ENCODE measurements around the gene APOBEC4.
"Not testable (repeated sequence)": the region's sequence is repeated elsewhere in the genome, so short reads cannot be mapped to it uniquely, and the experiment has no call there.

The APOBEC4 gene

DNA sequence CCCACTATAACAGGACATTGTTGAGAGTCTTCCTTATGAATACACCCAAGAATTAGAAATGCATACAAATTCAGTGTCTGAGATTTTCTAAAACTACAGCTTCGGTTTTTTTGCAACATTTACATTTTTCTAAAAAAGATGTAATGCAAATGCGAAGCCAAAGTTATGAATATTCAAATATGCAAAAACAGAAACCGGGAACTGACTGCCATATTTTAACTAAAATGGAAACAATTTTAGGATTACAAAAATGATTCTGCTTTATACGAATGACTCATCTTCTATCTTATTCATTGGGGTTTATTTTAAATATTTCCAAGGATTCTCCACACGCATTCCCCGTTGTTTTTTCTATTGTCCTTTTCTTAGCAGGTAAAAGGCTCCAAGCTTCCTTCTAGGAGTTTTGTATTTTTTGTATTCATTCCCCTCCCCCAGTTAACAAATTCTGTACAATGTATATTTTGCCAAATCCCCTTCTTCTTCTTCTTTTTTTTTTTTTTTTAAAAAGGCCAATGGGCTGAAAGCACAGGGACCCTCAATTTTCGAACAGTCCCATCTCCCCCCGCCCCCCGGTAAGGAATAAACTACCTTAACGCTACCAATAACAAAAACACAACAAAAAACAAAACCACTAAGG, 18.6 kb downstream of the APOBEC4 start:
- H3K27ac ChIP-seq = peak overlapping the region; percentile 91
- no peaks in the 10 kb centered on the region for H3K9me3 ChIP-seq (ENCODE audit: low read depth, low read length)
- H3K9ac ChIP-seq (ENCODE audit: insufficient read length) = peak overlapping the region; percentile 94
- peak overlapping the region; percentile 94 for H3K4me3 ChIP-seq
- H3K36me3 ChIP-seq (ENCODE audit: insufficient read depth, low read length) = peaks cover 32% of the 10 kb centered on the region
- DNase-seq (ENCODE audit: low read depth, low spot score) = no peak
- TF ChIP-seq POLR2AphosphoS5 (IDR thresholded peaks at IDR 0.05; ENCODE audit: borderline replicate concordance, low read depth, low read length) = no peak
- no peak for TF ChIP-seq FOXP2 (optimal IDR thresholded peaks at IDR 0.05; ENCODE audit: control extremely low read depth, extremely low read length, insufficient read depth)
- no peak for TF ChIP-seq EZH2 (IDR thresholded peaks at IDR 0.05)

DNA sequence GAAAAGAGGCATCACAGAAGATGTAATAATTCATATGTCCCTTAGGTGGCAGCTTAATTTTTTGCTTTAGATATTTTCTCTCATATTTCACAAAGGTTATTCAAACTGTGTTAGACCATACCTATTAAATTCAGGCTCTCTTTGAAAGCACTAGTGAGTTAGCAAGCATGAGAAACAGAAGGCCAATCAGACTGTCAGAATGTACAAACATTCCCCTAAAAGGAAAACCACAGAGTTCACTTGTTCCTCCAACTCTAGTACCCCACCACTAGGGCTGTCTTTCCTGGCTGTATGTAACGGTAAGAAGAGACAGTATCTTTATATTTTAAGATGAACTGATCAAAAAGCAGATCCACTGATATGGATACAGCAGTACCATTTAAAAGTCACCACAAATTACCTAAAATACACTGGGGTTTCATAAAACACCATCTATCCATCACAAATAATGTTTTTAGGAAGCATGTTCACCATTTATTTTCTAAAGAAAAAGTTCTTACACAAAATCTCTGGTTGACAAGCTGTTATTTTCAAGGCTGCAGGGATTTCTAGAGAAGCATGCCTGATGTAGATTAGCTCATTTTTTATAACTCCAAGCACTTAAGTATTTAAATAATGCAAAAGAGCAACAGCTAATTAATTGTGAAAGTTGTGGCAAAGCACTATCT, 19.3 kb downstream of the APOBEC4 start:
- Histone ChIP-seq H3K4me3 (peak overlapping the region; percentile 94), H3K36me3 (ENCODE audit: insufficient read depth, low read length) (peaks cover 40% of the 10 kb centered on the region), H3K27ac (peak overlapping the region; percentile 91), H3K9me3 (ENCODE audit: low read depth, low read length) (no peaks in the 10 kb centered on the region), H3K9ac (ENCODE audit: insufficient read length) (peak overlapping the region; percentile 94)
- DNase-seq (ENCODE audit: low read depth, low spot score) = peak; percentile 67
- TF ChIP-seq EZH2 (IDR thresholded peaks at IDR 0.05) = no peak
- peak; percentile 34 for TF ChIP-seq POLR2AphosphoS5 (IDR thresholded peaks at IDR 0.05; ENCODE audit: borderline replicate concordance, low read depth, low read length)

DNA sequence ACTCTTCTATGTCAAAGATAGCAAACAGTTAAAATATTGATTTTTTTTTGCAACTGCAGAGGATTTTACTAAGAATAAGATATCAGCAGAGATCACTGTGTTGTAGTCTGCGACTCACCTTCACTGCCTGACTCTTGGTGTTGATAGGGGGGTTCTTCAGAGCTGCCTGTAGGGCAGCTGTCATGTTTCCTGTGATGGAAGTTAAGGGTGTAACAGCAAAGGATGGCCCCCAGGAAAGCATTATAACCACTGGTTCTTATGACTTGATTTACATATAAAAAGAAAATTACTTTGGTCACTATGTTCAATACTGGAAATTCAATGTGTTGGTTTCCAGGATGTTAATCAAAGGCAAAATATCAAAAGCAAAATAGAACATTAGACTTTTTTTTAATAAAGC, 20.2 kb downstream of the APOBEC4 start:
- H3K36me3 ChIP-seq (ENCODE audit: insufficient read depth, low read length) = peaks cover 48% of the 10 kb centered on the region
- peak overlapping the region; percentile 91 for H3K27ac ChIP-seq
- peak overlapping the region; percentile 94 for H3K4me3 ChIP-seq
- TF ChIP-seq POLR2AphosphoS5 (IDR thresholded peaks at IDR 0.05; ENCODE audit: borderline replicate concordance, low read depth, low read length) = no peak
- no peak for TF ChIP-seq FOXP2 (optimal IDR thresholded peaks at IDR 0.05; ENCODE audit: control extremely low read depth, extremely low read length, insufficient read depth)
- TF ChIP-seq EZH2 (IDR thresholded peaks at IDR 0.05) = no peak
- no peak for DNase-seq (ENCODE audit: low read depth, low spot score)
- H3K9ac ChIP-seq (ENCODE audit: insufficient read length) = peak overlapping the region; percentile 94
- no peaks in the 10 kb centered on the region for H3K9me3 ChIP-seq (ENCODE audit: low read depth, low read length)

DNA sequence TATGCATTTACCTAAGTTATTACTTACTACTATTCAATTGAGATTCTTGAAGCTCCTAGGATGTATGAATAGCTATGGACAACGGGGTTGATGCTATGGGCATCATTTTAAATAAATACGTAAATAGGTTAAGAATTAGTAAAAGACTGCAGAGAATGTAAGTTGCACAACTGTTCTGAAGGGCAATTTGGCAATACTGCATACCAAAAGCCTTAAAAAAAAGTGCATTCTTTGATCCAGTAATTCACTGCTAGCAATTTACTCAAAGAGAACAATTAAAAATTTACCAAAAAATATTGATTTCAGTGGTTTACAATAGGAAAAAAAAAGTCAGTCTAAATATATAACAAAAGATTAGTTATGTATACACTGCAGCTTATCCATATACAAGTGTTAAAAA, 21.0 kb downstream of the APOBEC4 start:
- peak overlapping the region; percentile 94 for H3K9ac ChIP-seq (ENCODE audit: insufficient read length)
- TF ChIP-seq POLR2AphosphoS5 (IDR thresholded peaks at IDR 0.05; ENCODE audit: borderline replicate concordance, low read depth, low read length) (no peak), FOXP2 (optimal IDR thresholded peaks at IDR 0.05; ENCODE audit: control extremely low read depth, extremely low read length, insufficient read depth) (no peak), EZH2 (IDR thresholded peaks at IDR 0.05) (no peak)
- H3K9me3 ChIP-seq (ENCODE audit: low read depth, low read length) = no peaks in the 10 kb centered on the region
- DNase-seq (ENCODE audit: low read depth, low spot score) = no peak
- peak overlapping the region; percentile 91; the same call in 1 of the 2 replicates for H3K27ac ChIP-seq
- peaks cover 54% of the 10 kb centered on the region for H3K36me3 ChIP-seq (ENCODE audit: insufficient read depth, low read length)
- peak overlapping the region; percentile 94 for H3K4me3 ChIP-seq

DNA sequence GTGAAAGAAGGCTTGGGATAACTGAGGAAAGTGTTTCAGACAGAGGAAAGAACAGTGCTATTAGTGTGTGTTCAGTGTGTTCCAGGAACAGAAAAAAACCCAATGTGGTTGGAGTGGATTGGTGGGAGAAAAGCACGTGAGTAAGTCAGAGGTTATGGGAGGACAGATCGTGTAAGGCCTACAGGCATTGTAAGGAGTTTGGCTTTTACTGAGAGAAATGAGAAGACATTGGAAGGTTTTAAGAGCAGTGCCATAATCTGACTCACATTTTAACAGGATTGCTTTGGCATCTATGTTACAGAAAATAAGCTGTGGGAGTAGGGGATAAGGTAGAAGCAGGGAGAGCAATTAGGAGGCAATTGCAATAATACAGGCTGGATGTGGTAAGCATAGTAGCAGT, 22.4 kb downstream of the APOBEC4 start:
- Histone ChIP-seq H3K27ac (0 out of 2 replicates have a peak overlapping the region, but pooled peaks have one; percentile 20), H3K36me3 (ENCODE audit: insufficient read depth, low read length) (peaks cover 67% of the 10 kb centered on the region), H3K9ac (ENCODE audit: insufficient read length) (no peak overlapping the region), H3K4me3 (no peak overlapping the region), H3K9me3 (ENCODE audit: low read depth, low read length) (no peaks in the 10 kb centered on the region)
- DNase-seq (ENCODE audit: low read depth, low spot score) = no peak
- TF ChIP-seq FOXP2 (optimal IDR thresholded peaks at IDR 0.05; ENCODE audit: control extremely low read depth, extremely low read length, insufficient read depth) (no peak), POLR2AphosphoS5 (IDR thresholded peaks at IDR 0.05; ENCODE audit: borderline replicate concordance, low read depth, low read length) (no peak), EZH2 (IDR thresholded peaks at IDR 0.05) (no peak)

- Histone ChIP-seq H3K9me3 (ENCODE audit: low read depth, low read length) (no peaks in the 10 kb centered on the region), H3K27ac (no peak overlapping the region), H3K4me3 (no peak overlapping the region), H3K36me3 (ENCODE audit: insufficient read depth, low read length) (peaks cover 77% of the 10 kb centered on the region), H3K9ac (ENCODE audit: insufficient read length) (no peak overlapping the region)
- DNase-seq (ENCODE audit: low read depth, low spot score) = no peak
- TF ChIP-seq POLR2AphosphoS5 (IDR thresholded peaks at IDR 0.05; ENCODE audit: borderline replicate concordance, low read depth, low read length) (no peak), FOXP2 (optimal IDR thresholded peaks at IDR 0.05; ENCODE audit: control extremely low read depth, extremely low read length, insufficient read depth) (no peak)
Observed at GRCh38 chr1:183628537-183628936, 24.6 kb downstream of the APOBEC4 start.

GRCh38 chr1:183626236-183626635, 26.9 kb downstream of the APOBEC4 start:
- peak overlapping the region; percentile 68; the same call in 1 of the 2 replicates for H3K27ac ChIP-seq
- H3K36me3 ChIP-seq (ENCODE audit: insufficient read depth, low read length) = peaks cover 64% of the 10 kb centered on the region
- not testable (repeated sequence) for H3K4me3 ChIP-seq; H3K9me3 ChIP-seq (ENCODE audit: low read depth, low read length); DNase-seq (ENCODE audit: low read depth, low spot score); H3K9ac ChIP-seq (ENCODE audit: insufficient read length)

DNA sequence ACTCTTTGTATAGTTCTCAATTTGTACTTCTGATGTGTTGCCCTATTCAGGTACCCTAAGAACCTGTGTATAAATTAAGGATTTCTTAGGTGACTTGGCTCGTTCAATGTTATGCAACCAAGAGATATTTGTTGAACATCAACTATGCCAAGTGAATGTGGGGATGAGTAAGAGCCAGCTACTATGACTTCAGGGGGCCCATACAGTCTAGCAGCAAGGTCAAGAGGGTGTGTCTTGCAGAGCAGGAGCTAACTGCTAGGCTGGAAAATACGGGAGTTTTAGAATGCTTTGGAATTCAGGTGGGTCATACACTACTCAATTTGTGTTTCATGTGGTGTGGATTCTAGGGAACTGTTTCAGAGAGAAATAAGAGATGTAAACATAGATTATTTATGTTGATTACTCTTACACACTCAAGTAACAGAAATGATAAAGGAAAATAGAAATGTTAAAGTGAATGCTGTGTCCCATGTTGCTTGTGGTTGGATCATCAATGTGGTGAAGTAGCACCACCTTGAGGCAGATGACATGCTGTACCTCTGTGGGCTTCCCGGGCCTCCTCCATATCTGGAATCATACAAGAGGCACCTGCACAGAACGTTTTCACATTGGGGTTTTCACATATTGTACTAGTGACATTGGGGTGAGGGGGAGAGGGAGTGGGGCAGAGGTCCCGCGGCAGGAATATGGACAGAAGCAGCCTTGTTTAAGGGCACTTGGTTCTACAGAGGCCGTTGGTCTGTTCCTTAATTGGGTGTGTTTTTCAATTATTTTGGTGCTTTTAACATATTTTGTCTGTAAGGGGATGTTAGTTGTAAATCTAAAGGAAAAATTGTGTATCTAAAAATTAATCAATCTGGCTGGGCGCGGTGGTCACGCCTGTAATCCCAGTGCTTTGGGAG, 30.0 kb downstream of the APOBEC4 start:
- Histone ChIP-seq H3K9me3 (ENCODE audit: low read depth, low read length) (no peaks in the 10 kb centered on the region), H3K4me3 (no peak overlapping the region), H3K27ac (no peak overlapping the region), H3K36me3 (ENCODE audit: insufficient read depth, low read length) (peaks cover 33% of the 10 kb centered on the region), H3K9ac (ENCODE audit: insufficient read length) (no peak overlapping the region)
- TF ChIP-seq POLR2AphosphoS5 (IDR thresholded peaks at IDR 0.05; ENCODE audit: borderline replicate concordance, low read depth, low read length) (no peak), FOXP2 (optimal IDR thresholded peaks at IDR 0.05; ENCODE audit: control extremely low read depth, extremely low read length, insufficient read depth) (no peak), EZH2 (IDR thresholded peaks at IDR 0.05) (no peak)
- DNase-seq (ENCODE audit: low read depth, low spot score) = no peak

Data from SK-N-MC (cell line).